GM23338 (cell line): ENCODE measurements around the gene MANEAL. TPM values are rescaled to one million over a fixed set of nuclear protein-coding genes. Genes with fewer than 3 reads are reported as not detected.

Source experiments
- ATAC-seq: fragments of 200-7000 bp; cut with Tn5 transposase; 3 replicates; pipeline ENCODE4 v1.9.1; 2020
- DNase-seq: peaks from one replicate; pipeline ENCODE4 v3.0.0-alpha.2; 2015; ENCODE audit warnings: low spot score
- H2AFZ ChIP-seq: fragments of 200-600 bp; sonication (generic); 2 replicates; pipeline ENCODE4 v1.8.0; 2016; ENCODE audit warnings: antibody characterized with exemption, mild to moderate bottlenecking, moderate library complexity
- H3F3A ChIP-seq: fragments of 200-600 bp; sonication (generic); replicated peaks from 2 replicates; pipeline ENCODE4 v1.8.0; 2017; ENCODE audit warnings: antibody characterized with exemption, mixed run types, low read depth
- H3K27ac ChIP-seq: fragments of 200-600 bp; sonication (generic); 2 replicates; pipeline ENCODE4 v1.6.1; 2016; ENCODE audit warnings: low read depth
- H3K27me3 ChIP-seq: fragments of 200-600 bp; sonication (generic); 2 replicates; pipeline ENCODE4 v1.8.0; 2016; ENCODE audit warnings: mild to moderate bottlenecking, mixed run types, moderate library complexity; ENCODE audit not compliant: insufficient read depth
- H3K36me3 ChIP-seq: fragments of 200-600 bp; sonication (generic); 2 replicates; pipeline ENCODE4 v1.8.0; 2016; ENCODE audit warnings: mild to moderate bottlenecking; ENCODE audit not compliant: insufficient read depth
- H3K4me1 ChIP-seq: fragments of 200-600 bp; sonication (generic); 2 replicates; pipeline ENCODE4 v1.8.0; 2016; ENCODE audit warnings: mild to moderate bottlenecking, moderate library complexity; ENCODE audit not compliant: insufficient read depth
- H3K4me2 ChIP-seq: fragments of 200-600 bp; sonication (generic); 2 replicates; pipeline ENCODE4 v1.7.1; 2017; ENCODE audit warnings: mixed run types
- H3K4me3 ChIP-seq: fragments of 200-600 bp; sonication (generic); 2 replicates; pipeline ENCODE4 v1.6.1; 2016; ENCODE audit warnings: mixed run types
- H3K79me2 ChIP-seq: fragments of 200-600 bp; sonication (generic); replicated peaks from 2 replicates; pipeline ENCODE4 v1.8.0; 2017; ENCODE audit warnings: mild to moderate bottlenecking; ENCODE audit not compliant: insufficient read depth
- H3K9me2 ChIP-seq: fragments of 200-600 bp; sonication (generic); 2 replicates; pipeline ENCODE4 v1.8.0; 2017; ENCODE audit not compliant: insufficient read depth
- H4K20me1 ChIP-seq: fragments of 200-600 bp; sonication (generic); replicated peaks from 2 replicates; pipeline ENCODE4 v1.8.0; 2017; ENCODE audit warnings: mild to moderate bottlenecking; ENCODE audit not compliant: insufficient read depth
- H3K27ac Mint-ChIP-seq: 2 replicates; pipeline ENCODE4 v1.8.0; 2020; ENCODE audit warnings: inconsistent platforms, mild to moderate bottlenecking, moderate library complexity, mixed read lengths
- H3K27me3 Mint-ChIP-seq: 3 replicates; pipeline ENCODE4 v1.8.0; 2022; ENCODE audit warnings: low read depth, mild to moderate bottlenecking, moderate library complexity, mixed read lengths, inconsistent platforms; ENCODE audit not compliant: insufficient read depth, poor library complexity
- H3K36me3 Mint-ChIP-seq: 3 replicates; pipeline ENCODE4 v1.8.0; 2021; ENCODE audit warnings: low read depth, mild to moderate bottlenecking, inconsistent platforms, moderate library complexity, mixed read lengths
- H3K4me1 Mint-ChIP-seq: 3 replicates; pipeline ENCODE4 v1.8.0; 2020; ENCODE audit warnings: mild to moderate bottlenecking, inconsistent platforms, mixed read lengths
- H3K4me3 Mint-ChIP-seq: 3 replicates; pipeline ENCODE4 v1.8.0; 2021; ENCODE audit warnings: moderate library complexity, mild to moderate bottlenecking, inconsistent platforms, mixed read lengths
- H3K9me3 Mint-ChIP-seq: 3 replicates; pipeline ENCODE4 v1.8.0; 2020; ENCODE audit warnings: moderate library complexity, mild to moderate bottlenecking, inconsistent platforms, mixed read lengths
- CREB1 ChIP-seq: fragments of 250-450 bp; sonication (Bioruptor Pico); IDR thresholded peaks from 2 replicates; pipeline ENCODE4 v1.5.0; 2020; ENCODE audit warnings: low read depth, mild to moderate bottlenecking, moderate library complexity
- CTCF ChIP-seq, 2 experiments: fragments of 200-600 bp in 1 of 2; sonication (generic) in 1 of 2; conservative IDR thresholded peaks; 2 replicates each; pipeline versions ENCODE4 v1.5.1 to v1.6.1; 2016 to 2017; ENCODE audit warnings: antibody characterized with exemption in 2 of 2, low read depth in 2 of 2, mild to moderate bottlenecking in 2 of 2, moderate library complexity in 1 of 2
- ETS1 ChIP-seq: IDR thresholded peaks from 2 replicates; pipeline ENCODE4 v1.6.1; 2016; ENCODE audit warnings: antibody characterized with exemption
- EZH2 ChIP-seq: fragments of 200-600 bp; sonication (generic); IDR thresholded peaks from one replicate; pipeline ENCODE4 v1.8.0; 2017; ENCODE audit warnings: antibody characterized with exemption, mild to moderate bottlenecking, low read depth; ENCODE audit not compliant: unreplicated experiment
- EZH2phosphoT487 ChIP-seq: fragments of 200-600 bp; sonication (generic); IDR thresholded peaks from one replicate; pipeline ENCODE4 v1.8.1; 2018; ENCODE audit warnings: antibody characterized with exemption; ENCODE audit not compliant: unreplicated experiment
- POLR2AphosphoS5 ChIP-seq: IDR thresholded peaks from 2 replicates; pipeline ENCODE4 v1.6.1; 2016; ENCODE audit warnings: antibody characterized with exemption, low read depth
- REST ChIP-seq: IDR thresholded peaks from one replicate; pipeline ENCODE4 v1.6.1; 2018; ENCODE audit warnings: antibody characterized with exemption; ENCODE audit not compliant: unreplicated experiment
- STAT1 ChIP-seq: IDR thresholded peaks from one replicate; pipeline ENCODE4 v1.6.1; 2016; ENCODE audit warnings: antibody characterized with exemption; ENCODE audit not compliant: unreplicated experiment
- ZNF114 ChIP-seq: fragments of 250-450 bp; sonication (Bioruptor Pico); IDR thresholded peaks from 2 replicates; pipeline ENCODE4 v1.5.0; 2020; ENCODE audit warnings: mild to moderate bottlenecking, moderate library complexity
- ZNF462 ChIP-seq: fragments of 250-450 bp; sonication (Bioruptor Pico); IDR thresholded peaks from 2 replicates; pipeline ENCODE4 v1.5.0; 2020; ENCODE audit warnings: mild to moderate bottlenecking, moderate library complexity
- polyA plus RNA-seq: library from polyadenylated mRNA; unstranded; fragments of >200 nt; fragmentation: Nextera tagmentation; extraction: Ambion mirVana; gene quantifications from 2 replicates; pipeline ENCODE4 v1.2.1, GENCODE V29; 2016
- total RNA-seq: library from RNA; depleted of rRNA; stranded (reverse); fragments of >200 nt; shearing (Covaris generic); gene quantifications from 2 replicates; pipeline ENCODE4 v1.2.3, GENCODE V29; 2014

Gene MANEAL
- total and polyA plus RNA-seq, 2 experiments from 2014 or later = 2.3 to 8.1 TPM

- peaks cover 17% of the 10 kb centered on the region; the same call in 2 of the 3 replicates for H3K36me3 Mint-ChIP-seq
- H4K20me1 ChIP-seq = peaks cover 9% of the 10 kb centered on the region; the same call in 1 of the 2 replicates
- H3K27ac ChIP-seq = no peak overlapping the region
- H3K4me3 ChIP-seq = no peak overlapping the region
- H3K4me1 Mint-ChIP-seq = no peaks in the 10 kb centered on the region
- H3K27me3 ChIP-seq = no peaks in the 10 kb centered on the region
- TF ChIP-seq EZH2phosphoT487 = no peak
- TF ChIP-seq ZNF114 = no peak
- no peak for TF ChIP-seq CTCF (conservative IDR thresholded peaks at IDR 0.05; ENCODE audit: low read depth in 2 of 2)
- no peak for TF ChIP-seq STAT1
- no peak for TF ChIP-seq EZH2
- H3K36me3 ChIP-seq = 0 out of 2 replicates have a peak, but pooled peaks cover 12% of the 10 kb centered on the region
- peaks cover 11% of the 10 kb centered on the region; the same call in 1 of the 2 replicates for H3K79me2 ChIP-seq
- no peaks in the 10 kb centered on the region for H3F3A ChIP-seq
- H3K4me3 Mint-ChIP-seq = no peak overlapping the region
- no peak overlapping the region for H3K27ac Mint-ChIP-seq
- no peaks in the 10 kb centered on the region for H3K9me2 ChIP-seq
- H3K4me2 ChIP-seq = no peak overlapping the region
- H3K27me3 Mint-ChIP-seq = no peaks in the 10 kb centered on the region
- no peaks in the 10 kb centered on the region for H3K9me3 Mint-ChIP-seq
- no peaks in the 10 kb centered on the region for H3K4me1 ChIP-seq
- no peak for ATAC-seq
- no peak for DNase-seq
- H2AFZ ChIP-seq = no peak overlapping the region
Observed at GRCh38 chr1:37841652-37842051, 48.0 kb downstream of the MANEAL start.

- Mint-ChIP-seq H3K4me3 (no peak overlapping the region), H3K4me1 (no peaks in the 10 kb centered on the region), H3K36me3 (peaks cover 4% of the 10 kb centered on the region; the same call in 1 of the 3 replicates), H3K27me3 (no peaks in the 10 kb centered on the region), H3K9me3 (no peaks in the 10 kb centered on the region), H3K27ac (no peak overlapping the region)
- ATAC-seq (no peak), DNase-seq (no peak)
- no peaks in the 10 kb centered on the region for H3K4me1 ChIP-seq
- H2AFZ ChIP-seq = no peak overlapping the region
- no peaks in the 10 kb centered on the region for H3K9me2 ChIP-seq
- peaks cover 37% of the 10 kb centered on the region for H3K79me2 ChIP-seq
- H3F3A ChIP-seq = no peaks in the 10 kb centered on the region
- no peaks in the 10 kb centered on the region for H3K27me3 ChIP-seq
- no peak overlapping the region for H3K4me3 ChIP-seq
- no peak overlapping the region for H3K4me2 ChIP-seq
- 0 out of 2 replicates have a peak, but pooled peaks cover under 1% of the 10 kb centered on the region for H3K36me3 ChIP-seq
- peaks cover 22% of the 10 kb centered on the region for H4K20me1 ChIP-seq
- H3K27ac ChIP-seq = no peak overlapping the region
- TF ChIP-seq ZNF462 (no peak), ETS1 (no peak), ZNF114 (no peak), CREB1 (CRISPR knock-in tag) (no peak), REST (no peak), POLR2AphosphoS5 (no peak)
Observed at GRCh38 chr1:37844536-37844935, 50.9 kb downstream of the MANEAL start.
